Skeletal muscle satellite cell (primary cell): Measurements from ENCODE around the gene SORCS2.
A peak's percentile ranks its signal among the peaks of the same experiment; 100 is the strongest.
"Not testable (repeated sequence)": the region's sequence is repeated elsewhere in the genome, so short reads cannot be mapped to it uniquely, and the experiment has no call there.

ENCODE experiments used
- H3K27me3 ChIP-seq: 2 replicates; pipeline ENCODE4 v1.7.0; 2013; ENCODE audit warnings: low read length; ENCODE audit not compliant: control insufficient read depth, insufficient read depth
- H3K36me3 ChIP-seq: 2 replicates; pipeline ENCODE4 v1.7.0; 2013; ENCODE audit warnings: mild to moderate bottlenecking, control low read depth, low read length; ENCODE audit not compliant: insufficient read depth
- H3K4me1 ChIP-seq: 2 replicates; pipeline ENCODE4 v1.7.0; 2013; ENCODE audit warnings: low read length; ENCODE audit not compliant: control insufficient read depth, insufficient read depth
- H3K4me2 ChIP-seq: 2 replicates; pipeline ENCODE4 v1.7.0; 2013; ENCODE audit warnings: mild to moderate bottlenecking, low read length
- H3K4me3 ChIP-seq: 2 replicates; pipeline ENCODE4 v1.7.0; 2013; ENCODE audit warnings: low read length
- H3K9ac ChIP-seq: 2 replicates; pipeline ENCODE4 v1.7.0; 2013; ENCODE audit warnings: mild to moderate bottlenecking, low read depth, low read length, moderate library complexity
- H3K9me3 ChIP-seq: replicated peaks from 2 replicates; pipeline ENCODE4 v1.7.0; 2013; ENCODE audit warnings: mild to moderate bottlenecking, control low read depth, low read length

Gene SORCS2

DNA sequence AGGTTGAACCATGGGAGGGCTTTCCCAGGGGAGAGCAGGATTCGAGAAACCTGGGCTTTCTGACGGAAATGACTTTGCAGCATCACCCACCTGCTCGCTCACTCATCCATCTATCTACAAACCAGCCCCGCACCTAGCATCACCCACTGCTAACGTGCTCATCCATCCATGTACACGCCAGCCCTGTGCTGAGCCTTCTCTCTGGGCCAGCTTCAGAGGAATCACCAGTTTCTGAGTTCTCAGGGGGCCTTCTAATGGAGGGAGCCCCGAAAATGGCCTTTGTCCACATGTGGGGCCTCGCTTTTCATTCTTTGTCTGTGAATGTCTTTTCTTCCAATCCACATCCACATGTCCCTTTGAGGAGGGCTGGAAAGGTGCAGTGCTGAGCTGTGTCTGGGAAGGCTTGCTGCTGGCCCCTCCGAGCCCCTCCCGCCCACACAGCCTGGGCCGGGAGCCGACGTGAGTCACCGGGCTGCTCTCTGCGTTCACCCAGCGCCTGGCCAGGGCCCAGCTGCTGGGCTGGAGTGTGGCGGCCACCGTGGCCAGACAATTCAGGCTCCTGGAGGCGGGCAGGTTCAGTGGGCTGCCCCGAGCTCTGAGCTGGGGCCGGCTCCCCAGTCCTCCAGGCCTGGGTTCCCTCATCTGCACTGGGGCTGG lies 14.7 kb downstream of the SORCS2 start:
- Histone ChIP-seq H3K4me2 (peak overlapping the region; percentile 81), H3K27me3 (no peaks in the 10 kb centered on the region), H3K4me3 (peak overlapping the region; percentile 44), H3K9ac (peak overlapping the region; percentile 61), H3K9me3 (no peaks in the 10 kb centered on the region), H3K4me1 (peaks cover 63% of the 10 kb centered on the region), H3K36me3 (no peaks in the 10 kb centered on the region)

DNA sequence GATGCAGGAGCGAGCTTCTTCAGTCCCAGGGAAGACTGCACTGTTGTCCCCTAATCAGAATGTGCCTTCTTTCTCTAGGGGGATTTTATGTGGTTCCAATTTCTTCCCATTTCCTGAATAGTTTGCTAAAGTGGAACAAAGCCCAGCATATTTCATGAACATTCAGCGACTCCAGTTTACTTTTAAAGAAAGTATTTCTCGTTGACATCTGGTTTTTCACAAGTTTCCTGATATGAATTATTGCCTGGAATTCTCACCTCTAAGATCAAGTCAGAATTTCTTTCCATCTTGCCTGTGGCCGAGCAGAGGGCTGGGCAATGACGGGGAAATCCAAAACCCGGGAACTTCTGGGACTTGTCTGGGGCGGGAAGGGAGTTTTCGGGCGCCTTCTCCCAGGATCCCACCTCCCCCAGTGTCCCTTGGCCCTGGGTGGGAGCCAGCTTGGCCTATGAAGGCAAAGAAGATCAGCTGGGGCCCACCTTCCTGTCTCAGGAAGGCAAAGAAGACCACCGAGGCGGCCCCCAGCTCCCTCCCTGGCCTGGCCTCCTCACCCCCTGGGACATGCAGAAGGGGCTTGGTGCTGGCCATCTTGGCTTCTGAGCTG lies 15.4 kb downstream of the SORCS2 start:
- Histone ChIP-seq H3K4me2 (peak overlapping the region; percentile 81), H3K4me3 (no peak overlapping the region), H3K9me3 (no peaks in the 10 kb centered on the region), H3K27me3 (no peaks in the 10 kb centered on the region), H3K9ac (peak overlapping the region; percentile 36), H3K36me3 (no peaks in the 10 kb centered on the region), H3K4me1 (peaks cover 56% of the 10 kb centered on the region)

DNA sequence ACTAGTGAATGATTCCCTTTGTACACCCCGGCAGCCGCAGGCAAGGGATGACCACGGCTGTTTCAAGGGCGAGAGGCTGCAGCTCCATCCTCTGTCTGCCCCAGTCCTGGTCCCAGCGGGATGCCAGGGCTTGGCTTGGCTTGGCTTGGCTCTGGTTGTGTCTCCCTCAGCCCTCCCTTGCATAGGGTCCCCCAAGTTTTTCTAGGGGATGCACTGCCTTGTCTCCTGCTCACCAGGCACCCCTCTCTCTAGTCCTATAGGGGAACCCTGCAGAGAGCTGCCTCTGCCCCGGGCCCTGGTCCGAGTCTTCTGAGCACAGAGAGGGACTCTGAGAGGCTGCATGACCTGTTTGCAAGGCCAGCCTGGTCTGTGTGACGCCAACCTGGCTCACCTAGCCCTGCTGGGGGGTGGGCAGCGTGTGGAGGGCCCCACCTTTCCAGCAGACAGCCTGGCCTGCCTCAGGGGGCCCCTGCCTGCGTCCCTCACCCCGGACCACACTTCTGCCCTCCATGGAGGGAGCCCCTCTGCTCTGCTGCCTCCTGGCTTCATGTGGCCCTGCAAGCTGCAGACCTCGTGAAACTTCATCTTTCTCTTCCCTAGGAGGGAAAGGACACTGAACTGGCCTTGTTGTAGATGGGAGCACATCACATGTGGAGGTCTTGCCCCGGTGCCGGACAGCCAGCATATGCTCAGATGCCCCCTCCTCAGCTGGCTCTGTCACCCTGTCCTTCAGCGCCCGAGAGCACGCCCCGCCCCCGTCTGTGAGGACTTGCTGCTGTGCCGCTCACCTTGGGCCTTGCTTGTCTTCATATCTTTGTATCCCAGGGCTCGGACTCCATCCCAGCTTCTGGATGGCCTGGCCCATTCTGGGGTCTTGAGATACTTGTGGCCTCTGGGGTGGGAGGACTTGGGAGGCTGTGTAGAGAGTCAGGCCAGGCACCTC lies 16.4 kb downstream of the SORCS2 start:
- Histone ChIP-seq H3K9ac (no peak overlapping the region), H3K4me2 (no peak overlapping the region), H3K27me3 (no peaks in the 10 kb centered on the region), H3K4me3 (no peak overlapping the region), H3K36me3 (no peaks in the 10 kb centered on the region), H3K4me1 (peaks cover 54% of the 10 kb centered on the region), H3K9me3 (no peaks in the 10 kb centered on the region)

DNA sequence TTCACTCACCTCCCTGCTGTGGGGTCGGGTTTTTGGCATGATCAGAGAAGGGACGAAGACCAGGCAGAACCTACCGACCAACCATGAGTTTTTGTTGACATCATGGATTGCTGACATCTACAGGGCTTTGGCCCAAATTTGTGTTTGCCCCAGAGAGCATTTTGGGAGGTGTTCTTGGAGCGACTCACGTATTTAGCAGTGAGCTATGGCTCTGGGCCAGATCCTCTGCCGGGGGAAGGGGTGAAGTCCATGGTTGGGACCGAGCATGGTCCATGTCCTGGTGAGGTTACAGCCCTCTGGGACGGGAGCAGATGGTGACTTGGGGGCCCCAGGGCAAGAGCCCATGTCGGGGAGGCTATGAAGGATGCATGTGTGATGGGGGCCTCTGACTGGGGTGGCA lies 17.4 kb downstream of the SORCS2 start:
- no peaks in the 10 kb centered on the region for H3K27me3 ChIP-seq
- H3K36me3 ChIP-seq, result no peaks in the 10 kb centered on the region
- H3K4me2 ChIP-seq, result no peak overlapping the region
- H3K4me3 ChIP-seq, result no peak overlapping the region
- H3K9ac ChIP-seq, result no peak overlapping the region
- H3K4me1 ChIP-seq, result peaks cover 54% of the 10 kb centered on the region
- H3K9me3 ChIP-seq, result peaks cover 5% of the 10 kb centered on the region

DNA sequence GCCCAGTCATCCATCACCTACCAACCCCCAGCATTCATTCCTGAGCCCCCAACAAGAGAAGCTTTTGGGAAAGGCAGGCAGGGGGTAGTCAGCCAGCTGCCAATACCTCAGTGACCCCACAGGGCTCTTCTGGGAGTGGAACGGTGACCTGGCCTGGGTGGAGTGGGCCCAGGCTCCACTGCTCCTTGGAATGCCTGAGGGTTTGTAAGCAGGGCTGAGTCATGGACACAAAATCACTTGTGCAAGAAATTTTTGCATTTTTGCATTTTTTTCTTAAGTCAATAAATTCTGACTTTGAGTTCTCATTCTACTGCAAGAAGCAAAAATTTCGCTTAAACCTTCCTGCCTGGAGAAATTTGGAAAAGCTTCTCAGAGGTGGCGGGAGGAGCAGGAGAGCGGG lies 18.5 kb downstream of the SORCS2 start:
- Histone ChIP-seq H3K9ac (no peak overlapping the region), H3K4me2 (peak overlapping the region; percentile 43), H3K9me3 (peaks cover 6% of the 10 kb centered on the region), H3K27me3 (no peaks in the 10 kb centered on the region), H3K4me1 (peaks cover 47% of the 10 kb centered on the region), H3K4me3 (no peak overlapping the region), H3K36me3 (no peaks in the 10 kb centered on the region)

DNA sequence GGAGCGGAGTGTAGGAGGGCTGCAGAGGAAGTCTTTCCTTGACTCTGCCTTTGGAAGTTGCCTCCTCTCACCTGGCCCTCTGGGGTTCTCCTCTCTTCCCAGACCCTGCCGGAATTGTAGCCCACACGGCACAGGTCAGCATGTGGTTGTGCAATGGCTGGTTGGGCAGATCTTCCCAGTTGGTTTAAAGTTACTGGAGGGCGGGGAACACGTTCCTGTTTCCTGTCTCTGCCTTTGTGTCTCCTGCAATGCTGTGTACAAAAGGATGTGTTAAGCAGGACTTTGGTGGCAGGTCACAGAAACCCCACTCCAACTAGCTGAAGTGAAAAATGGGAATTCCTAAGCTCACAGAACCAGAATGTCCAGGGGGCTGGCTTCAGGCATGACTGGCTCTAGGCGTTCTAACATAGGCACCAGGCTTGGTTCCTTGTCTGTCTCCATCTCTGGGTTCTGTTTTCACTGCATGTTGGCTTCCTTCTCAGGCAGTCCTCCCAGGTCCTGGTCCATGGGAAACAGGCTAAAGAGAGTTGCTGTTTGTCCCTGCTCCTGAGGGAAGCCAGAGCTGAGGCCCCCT lies 19.9 kb downstream of the SORCS2 start:
- Histone ChIP-seq H3K9ac (no peak overlapping the region), H3K4me2 (no peak overlapping the region), H3K4me3 (no peak overlapping the region), H3K36me3 (no peaks in the 10 kb centered on the region), H3K27me3 (no peaks in the 10 kb centered on the region), H3K4me1 (peaks cover 34% of the 10 kb centered on the region), H3K9me3 (peaks cover 6% of the 10 kb centered on the region)

DNA sequence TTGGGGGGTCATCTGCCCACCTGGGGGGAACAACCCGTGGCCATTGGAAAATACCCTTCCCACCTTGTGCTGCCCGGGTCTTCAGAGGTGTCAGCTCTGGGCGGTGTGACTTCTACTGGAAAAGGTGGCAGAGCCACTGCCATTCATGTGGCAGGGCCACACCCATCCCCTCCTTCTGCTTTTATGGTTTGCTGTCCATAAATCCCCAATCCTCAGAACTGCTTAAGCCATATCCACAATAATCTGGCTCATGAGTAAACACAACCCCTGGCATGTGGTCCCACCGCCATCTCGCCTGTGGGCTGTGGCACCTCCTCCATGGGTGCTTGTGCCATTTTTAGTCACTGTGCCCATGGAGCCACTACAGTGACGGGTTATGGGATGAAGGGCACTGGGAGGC lies 20.6 kb downstream of the SORCS2 start:
- no peak overlapping the region for H3K9ac ChIP-seq
- peaks cover 30% of the 10 kb centered on the region for H3K4me1 ChIP-seq
- no peak overlapping the region for H3K4me2 ChIP-seq
- no peaks in the 10 kb centered on the region for H3K27me3 ChIP-seq
- peaks cover 6% of the 10 kb centered on the region for H3K9me3 ChIP-seq
- no peaks in the 10 kb centered on the region for H3K36me3 ChIP-seq
- no peak overlapping the region for H3K4me3 ChIP-seq

DNA sequence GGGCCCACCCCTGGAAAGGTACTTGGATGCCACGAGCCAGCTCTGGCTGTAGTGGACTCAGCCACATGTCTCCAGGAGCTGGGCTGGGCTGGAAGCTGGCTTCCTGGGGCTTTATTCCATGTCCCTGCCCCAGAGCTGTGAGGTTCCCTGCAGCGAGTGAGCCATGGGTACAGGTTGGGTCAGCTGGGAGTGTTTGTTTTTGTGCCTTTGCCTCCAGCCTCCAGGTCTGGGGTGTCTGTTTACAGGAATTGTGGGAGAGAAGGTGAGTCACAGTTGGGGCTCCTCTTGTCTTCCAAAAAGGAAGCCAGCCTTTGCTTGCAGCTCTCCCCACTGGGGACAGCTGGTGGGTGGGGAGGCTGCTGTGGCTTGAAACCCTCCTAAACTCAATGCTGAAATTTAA lies 21.5 kb downstream of the SORCS2 start:
- Histone ChIP-seq H3K36me3 (no peaks in the 10 kb centered on the region), H3K4me3 (no peak overlapping the region), H3K9me3 (peaks cover 6% of the 10 kb centered on the region), H3K4me1 (peaks cover 28% of the 10 kb centered on the region), H3K9ac (no peak overlapping the region), H3K4me2 (no peak overlapping the region), H3K27me3 (no peaks in the 10 kb centered on the region)

DNA sequence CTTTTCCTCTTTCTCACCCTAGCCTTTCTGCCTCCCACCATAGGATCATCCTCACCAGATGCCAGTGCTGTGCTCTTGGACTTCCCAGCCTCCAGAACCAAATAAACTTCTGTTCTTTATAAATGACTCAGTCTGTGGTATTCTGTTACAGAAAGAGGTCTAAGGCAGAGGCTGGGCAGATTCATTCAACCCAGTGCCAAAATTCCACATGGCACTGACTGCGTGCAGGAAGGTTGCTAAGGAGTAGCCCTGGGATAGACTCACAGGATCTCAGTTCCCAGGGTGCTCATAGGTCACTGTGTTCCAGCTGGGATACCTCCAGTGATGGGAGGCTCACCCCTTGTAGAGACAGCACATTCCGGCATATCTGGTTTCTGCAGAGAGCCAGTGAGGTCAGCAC lies 22.0 kb downstream of the SORCS2 start:
- Histone ChIP-seq H3K9ac (no peak overlapping the region), H3K9me3 (peaks cover 6% of the 10 kb centered on the region), H3K4me1 (peaks cover 24% of the 10 kb centered on the region), H3K27me3 (no peaks in the 10 kb centered on the region), H3K4me3 (no peak overlapping the region), H3K4me2 (no peak overlapping the region), H3K36me3 (no peaks in the 10 kb centered on the region)

DNA sequence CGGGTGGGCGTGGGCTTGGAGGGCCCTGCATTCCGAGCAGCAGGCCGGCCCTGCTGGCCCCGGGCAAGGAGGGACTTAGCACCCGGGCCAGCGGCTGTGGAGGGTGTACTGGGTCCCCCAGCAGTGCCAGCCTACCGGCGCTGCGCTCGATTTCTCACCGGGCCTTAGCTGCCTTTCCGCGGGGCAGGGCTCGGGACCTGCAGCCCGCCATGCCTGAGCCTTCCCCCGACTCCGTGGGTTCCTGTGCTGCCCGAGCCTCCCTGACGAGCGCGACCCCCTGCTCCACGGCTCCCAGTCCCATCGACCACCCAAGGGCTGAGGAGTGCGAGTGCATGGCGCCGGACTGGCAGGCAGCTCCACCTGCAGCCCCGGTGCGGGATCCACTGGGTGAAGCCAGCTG lies 22.8 kb downstream of the SORCS2 start:
- not testable (repeated sequence) for H3K9ac ChIP-seq, H3K9me3 ChIP-seq, H3K36me3 ChIP-seq, H3K27me3 ChIP-seq, H3K4me2 ChIP-seq, H3K4me3 ChIP-seq
- H3K4me1 ChIP-seq, result peaks cover 16% of the 10 kb centered on the region

DNA sequence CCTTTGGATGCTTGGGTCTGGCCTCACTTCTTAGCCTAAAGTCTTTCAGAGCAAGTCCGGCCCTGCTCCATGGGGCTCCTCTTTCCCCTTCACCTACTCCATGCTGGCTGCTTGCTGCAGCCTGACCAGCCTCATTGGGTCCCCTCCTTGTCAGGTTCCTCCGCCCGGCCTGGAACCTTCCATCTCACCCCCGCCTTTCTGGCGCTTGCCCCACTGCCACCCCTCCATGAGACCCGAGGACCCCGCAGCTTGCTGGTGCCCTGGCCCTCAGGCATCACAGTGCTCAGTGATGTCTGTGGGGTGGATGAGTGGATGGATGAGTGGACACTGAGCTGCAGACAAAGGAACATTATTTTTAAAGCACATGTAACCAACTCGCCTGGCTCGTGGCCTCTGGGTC lies 24.7 kb downstream of the SORCS2 start:
- no peaks in the 10 kb centered on the region for H3K27me3 ChIP-seq
- peaks cover 7% of the 10 kb centered on the region for H3K4me1 ChIP-seq
- H3K36me3 ChIP-seq, result no peaks in the 10 kb centered on the region
- peaks cover 6% of the 10 kb centered on the region for H3K9me3 ChIP-seq
- H3K4me2 ChIP-seq, result no peak overlapping the region
- H3K4me3 ChIP-seq, result no peak overlapping the region
- no peak overlapping the region for H3K9ac ChIP-seq
